Uterus (tissue), 2 donors: ENCODE measurements around the gene GTPBP8.

Source experiments
- POLR2A ChIP-seq, 2 donors: fragments of 450-650 bp; IDR thresholded peaks; one replicate each; pipeline ENCODE4 v1.6.1; 2016; ENCODE audit warnings: antibody characterized with exemption in 2 of 2, mild to moderate bottlenecking in 1 of 2, moderate library complexity in 1 of 2
- TF ChIP-seq, protein P1 (sequence below), 4 experiments: fragments of 200-600 bp in 2 of 4; fragments of 450-650 bp in 2 of 4; sonication (generic) in 2 of 4; IDR thresholded peaks; one replicate each; pipeline ENCODE4 v1.5.1; 2016 to 2019; ENCODE audit warnings: antibody characterized with exemption in 4 of 4, mild to moderate bottlenecking in 2 of 4, moderate library complexity in 1 of 4

DNA sequence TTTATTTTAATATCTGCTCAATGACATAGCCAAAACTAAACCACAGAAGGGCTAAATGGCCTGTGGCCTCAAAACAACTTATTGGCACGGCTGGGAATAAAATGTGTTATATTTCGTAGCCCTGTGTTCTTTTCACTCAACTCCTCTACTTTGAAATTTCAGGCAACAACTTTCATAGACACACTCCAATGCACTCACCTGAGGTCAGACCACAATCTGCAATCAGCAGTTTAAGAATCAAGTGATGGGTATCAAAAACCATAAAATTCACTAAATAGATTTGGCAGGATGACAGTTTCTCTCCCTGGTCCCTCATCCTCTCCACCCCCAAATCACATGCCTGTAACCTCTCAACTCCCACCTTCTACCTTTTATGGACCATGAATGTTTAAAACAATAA lies 13.8 kb upstream of the GTPBP8 start:
- TF ChIP-seq, protein P1, sequence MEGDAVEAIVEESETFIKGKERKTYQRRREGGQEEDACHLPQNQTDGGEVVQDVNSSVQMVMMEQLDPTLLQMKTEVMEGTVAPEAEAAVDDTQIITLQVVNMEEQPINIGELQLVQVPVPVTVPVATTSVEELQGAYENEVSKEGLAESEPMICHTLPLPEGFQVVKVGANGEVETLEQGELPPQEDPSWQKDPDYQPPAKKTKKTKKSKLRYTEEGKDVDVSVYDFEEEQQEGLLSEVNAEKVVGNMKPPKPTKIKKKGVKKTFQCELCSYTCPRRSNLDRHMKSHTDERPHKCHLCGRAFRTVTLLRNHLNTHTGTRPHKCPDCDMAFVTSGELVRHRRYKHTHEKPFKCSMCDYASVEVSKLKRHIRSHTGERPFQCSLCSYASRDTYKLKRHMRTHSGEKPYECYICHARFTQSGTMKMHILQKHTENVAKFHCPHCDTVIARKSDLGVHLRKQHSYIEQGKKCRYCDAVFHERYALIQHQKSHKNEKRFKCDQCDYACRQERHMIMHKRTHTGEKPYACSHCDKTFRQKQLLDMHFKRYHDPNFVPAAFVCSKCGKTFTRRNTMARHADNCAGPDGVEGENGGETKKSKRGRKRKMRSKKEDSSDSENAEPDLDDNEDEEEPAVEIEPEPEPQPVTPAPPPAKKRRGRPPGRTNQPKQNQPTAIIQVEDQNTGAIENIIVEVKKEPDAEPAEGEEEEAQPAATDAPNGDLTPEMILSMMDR (IDR thresholded peaks at IDR 0.05), result no peak
- TF ChIP-seq POLR2A (IDR thresholded peaks at IDR 0.05), result no peak
